HG02798 (cell line): ENCODE results near the gene FGB.

ENCODE experiments used
- ATAC-seq: cut with Tn5 transposase; IDR thresholded peaks from one replicate; pipeline ENCODE4 v1.9.1; 2021; ENCODE audit warnings: mild to moderate bottlenecking; ENCODE audit not compliant: unreplicated experiment, poor library complexity

Gene FGB

GRCh38 chr4:154562697-154563254, at the start of gene FGB:
TSS of gene FGB (plus strand) at chr4:154563011. CDS start at chr4:154563019, 8 bp downstream.
- no peak for ATAC-seq

- no peak for ATAC-seq
Observed at GRCh38 chr4:154516318-154517029, 46.3 kb upstream of the FGB start.

GRCh38 chr4:154517591-154517990, 45.2 kb upstream of the FGB start:
- ATAC-seq: no peak

DNA sequence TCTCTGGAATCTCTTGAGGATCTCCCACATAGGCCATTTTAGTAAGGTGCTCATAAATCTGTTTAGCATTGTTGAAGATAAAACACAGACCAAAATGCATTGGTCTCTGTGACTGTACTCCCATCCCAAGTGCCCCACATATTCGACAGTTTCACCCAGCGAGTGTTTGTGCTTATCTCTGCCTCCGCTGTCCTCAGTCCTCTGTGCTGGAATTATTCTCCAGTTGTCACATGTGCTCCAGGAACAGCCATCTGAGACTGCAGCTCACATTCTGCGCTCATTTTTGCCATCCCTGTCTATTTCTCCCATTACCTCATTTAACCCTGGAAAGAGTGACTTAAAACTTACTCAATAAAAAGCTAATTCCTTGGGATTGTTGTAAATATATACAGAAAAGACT, 43.6 kb upstream of the FGB start:
- ATAC-seq: no peak

DNA sequence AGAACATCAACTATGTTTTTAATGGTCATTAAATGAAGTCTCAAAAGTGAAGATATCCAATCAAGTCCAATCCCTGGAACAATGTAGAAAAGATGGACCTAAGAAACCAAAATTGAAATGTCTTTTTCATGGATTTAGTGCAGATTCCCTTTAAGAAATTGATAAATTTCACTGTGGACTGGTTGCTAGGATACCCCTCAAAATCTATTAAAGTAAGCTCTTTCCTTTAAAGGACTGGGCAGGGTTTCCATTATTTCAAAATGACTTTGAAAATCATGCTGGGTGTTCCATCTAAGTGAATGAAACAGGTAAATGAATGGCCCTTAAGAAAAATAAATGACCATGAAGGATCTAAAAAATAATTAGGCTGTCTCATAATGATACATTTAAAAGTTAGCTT, 41.2 kb upstream of the FGB start:
- no peak for ATAC-seq

GRCh38 chr4:154526151-154526550, 36.7 kb upstream of the FGB start:
- no peak for ATAC-seq

GRCh38 chr4:154527308-154527707, 35.5 kb upstream of the FGB start:
- ATAC-seq: no peak

- no peak for ATAC-seq
Observed at GRCh38 chr4:154528869-154529268, 33.9 kb upstream of the FGB start.

- ATAC-seq: no peak
Observed at GRCh38 chr4:154529728-154530519, 32.9 kb upstream of the FGB start.

GRCh38 chr4:154534296-154534695, 28.5 kb upstream of the FGB start:
- no peak for ATAC-seq

- no peak for ATAC-seq
Observed at GRCh38 chr4:154542271-154542879, 20.4 kb upstream of the FGB start.

- ATAC-seq: no peak
Observed at GRCh38 chr4:154545689-154546088, 17.1 kb upstream of the FGB start.

DNA sequence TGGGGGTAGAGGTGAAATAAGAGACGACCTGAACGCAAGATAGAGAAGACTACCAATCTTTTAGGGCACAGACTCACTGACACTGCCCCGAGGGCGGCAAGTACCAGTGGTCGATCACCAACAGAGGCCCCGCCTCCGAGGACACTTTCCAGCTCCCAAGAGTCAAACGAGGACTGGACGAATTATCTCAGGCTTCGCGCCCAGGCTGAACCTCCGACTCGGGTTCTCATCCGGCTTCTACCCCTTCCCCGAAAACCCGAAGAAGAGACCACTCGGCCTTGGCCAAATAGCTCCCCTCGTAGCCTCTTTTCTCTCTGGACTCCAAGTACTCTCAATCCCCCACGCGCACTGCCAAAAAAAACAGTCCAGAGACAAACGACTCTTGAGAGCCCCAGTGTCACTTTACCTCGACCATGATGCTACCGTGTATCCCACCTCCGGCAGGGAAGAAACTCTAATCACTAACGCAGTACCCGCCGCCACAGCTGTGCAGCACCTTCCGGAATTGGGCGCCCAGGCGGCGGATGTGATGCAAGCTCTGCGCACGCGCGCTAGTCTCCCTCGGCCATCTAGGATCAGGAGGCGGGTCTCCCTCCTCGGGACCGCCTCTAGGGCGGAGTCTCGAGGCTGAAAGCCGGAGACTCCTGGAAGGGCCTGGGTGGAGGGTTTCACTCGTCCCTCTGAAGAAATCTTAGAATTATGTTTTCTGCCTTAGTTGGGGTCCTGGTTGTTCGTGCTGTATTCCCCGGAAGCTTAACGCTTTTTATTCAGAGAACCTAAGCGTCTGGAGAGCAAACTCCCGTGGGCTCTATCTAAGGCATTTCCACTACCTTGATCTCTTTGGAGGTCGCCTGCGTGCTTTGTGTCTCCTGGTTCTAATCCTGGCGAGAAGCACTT, 12.7 kb upstream of the FGB start, which contains the start of gene PLRG1:
PLRG1 (minus strand) TSS at position 507 of the 897 bp plus-strand sequence; CDS start at position 415, 92 bp downstream.
- peak; percentile 99 for ATAC-seq

GRCh38 chr4:154551872-154552686, 10.7 kb upstream of the FGB start:
- peak; percentile 61 for ATAC-seq

GRCh38 chr4:154559141-154559493, 3.7 kb upstream of the FGB start:
- peak; percentile 15 for ATAC-seq

GRCh38 chr4:154559494-154560418, 3.1 kb upstream of the FGB start:
- peak; percentile 92 for ATAC-seq

DNA sequence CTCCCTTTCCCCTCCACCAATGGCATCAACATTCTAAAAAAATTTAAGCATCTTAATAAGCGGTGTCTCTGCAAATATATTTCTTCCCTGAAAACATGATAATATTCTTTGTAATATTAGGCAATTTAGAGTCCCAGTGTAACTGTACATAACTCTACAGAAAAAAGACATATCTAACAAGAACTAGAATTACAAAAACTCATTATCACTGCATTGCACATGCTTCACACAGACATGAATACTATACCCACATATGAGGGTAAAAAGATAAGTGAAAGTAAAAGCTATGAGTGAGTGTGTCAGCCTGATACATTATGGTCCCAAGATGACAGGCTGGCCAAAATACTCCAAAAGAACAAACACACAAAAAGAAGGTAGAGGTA, 2.4 kb upstream of the FGB start:
- ATAC-seq: peak; percentile 46

DNA sequence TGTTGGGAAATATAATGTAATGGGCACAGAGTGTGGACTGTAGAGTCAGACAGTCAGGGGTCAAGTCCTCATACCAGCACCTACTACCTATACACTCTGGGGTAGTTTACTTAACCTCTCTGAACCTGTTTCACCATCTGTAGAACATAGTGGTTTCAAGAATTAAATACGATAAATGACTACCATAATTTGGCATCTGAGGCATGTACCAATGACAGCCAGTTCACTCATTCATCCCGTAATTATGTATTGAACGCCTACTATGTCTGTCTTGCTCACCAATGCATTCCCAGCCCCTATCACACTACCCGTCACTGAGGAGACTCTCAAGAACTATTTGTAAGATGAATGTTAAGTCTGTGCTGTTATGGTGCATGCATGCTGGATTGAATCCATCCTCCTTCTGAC, 2.0 kb upstream of the FGB start:
- peak; percentile 8 for ATAC-seq
